NT2/D1 (cell line): ENCODE measurements around the gene RPUSD4.

Experiments used
- SUZ12 ChIP-seq: IDR thresholded peaks from 2 replicates; pipeline ENCODE4 v1.6.1; 2011; ENCODE audit not compliant: insufficient read length, insufficient read depth; ENCODE audit errors: extremely low read depth
- YY1 ChIP-seq: IDR thresholded peaks from 2 replicates; pipeline ENCODE4 v1.6.1; 2011; ENCODE audit not compliant: insufficient read length, insufficient read depth
- ZNF274 ChIP-seq: IDR thresholded peaks from 2 replicates; pipeline ENCODE4 v1.6.1; 2011; ENCODE audit warnings: mild to moderate bottlenecking, low read depth, low read length

GRCh38 chr11:126162306-126163030 is 49.0 kb downstream of the RPUSD4 start:
- TF ChIP-seq YY1 = no peak
- no peak for TF ChIP-seq SUZ12
- no peak for TF ChIP-seq ZNF274
